ENCODE results near the gene ZNF496.
"Not testable (repeated sequence)": the region's sequence is repeated elsewhere in the genome, so short reads cannot be mapped to it uniquely, and the experiment has no call there.

ZNF496 gene

GRCh38 chr1:247268390-247269045 is 63.1 kb downstream of the ZNF496 start:
- no peak overlapping the region for H3K4me3 ChIP-seq (ENCODE audit: low read depth, low read length)
- ChIA-PET POLR2A (no interaction called here), CTCF (no interaction called here)
- no peak overlapping the region for H3K27ac ChIP-seq (ENCODE audit: extremely low read depth, low read depth, low read length)
- no peak for TF ChIP-seq KLF9 (tag by site-specific recombination; IDR thresholded peaks at IDR 0.05; ENCODE audit: low read depth)
- H3K9me3 ChIP-seq (ENCODE audit: control insufficient read depth, insufficient read depth, low read depth, low read length), result no peaks in the 10 kb centered on the region
- H3K4me1 ChIP-seq (ENCODE audit: control insufficient read depth, insufficient read depth, low read length), result no peaks in the 10 kb centered on the region
- no peaks in the 10 kb centered on the region for H3K36me3 ChIP-seq (ENCODE audit: control insufficient read depth in 2 of 2, insufficient read depth in 1 of 2, low read length in 2 of 2)

GRCh38 chr1:247266053-247266452 is 65.6 kb downstream of the ZNF496 start:
- no peak for TF ChIP-seq ZBTB49 (tag by site-specific recombination; IDR thresholded peaks at IDR 0.05; ENCODE audit: low read depth)
- TF ChIP-seq ZBTB1 (tag by site-specific recombination; IDR thresholded peaks at IDR 0.05), result no peak
- no peak for TF ChIP-seq ZNF558 (tag by site-specific recombination; IDR thresholded peaks at IDR 0.05)
- no peak for TF ChIP-seq ZSCAN30 (tag by site-specific recombination; IDR thresholded peaks at IDR 0.05)
- TF ChIP-seq ZNF10 (tag by site-specific recombination; IDR thresholded peaks at IDR 0.05), result no peak
- TF ChIP-seq, protein P1, sequence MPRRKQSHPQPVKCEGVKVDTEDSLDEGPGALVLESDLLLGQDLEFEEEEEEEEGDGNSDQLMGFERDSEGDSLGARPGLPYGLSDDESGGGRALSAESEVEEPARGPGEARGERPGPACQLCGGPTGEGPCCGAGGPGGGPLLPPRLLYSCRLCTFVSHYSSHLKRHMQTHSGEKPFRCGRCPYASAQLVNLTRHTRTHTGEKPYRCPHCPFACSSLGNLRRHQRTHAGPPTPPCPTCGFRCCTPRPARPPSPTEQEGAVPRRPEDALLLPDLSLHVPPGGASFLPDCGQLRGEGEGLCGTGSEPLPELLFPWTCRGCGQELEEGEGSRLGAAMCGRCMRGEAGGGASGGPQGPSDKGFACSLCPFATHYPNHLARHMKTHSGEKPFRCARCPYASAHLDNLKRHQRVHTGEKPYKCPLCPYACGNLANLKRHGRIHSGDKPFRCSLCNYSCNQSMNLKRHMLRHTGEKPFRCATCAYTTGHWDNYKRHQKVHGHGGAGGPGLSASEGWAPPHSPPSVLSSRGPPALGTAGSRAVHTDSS (tag by site-specific recombination; IDR thresholded peaks at IDR 0.05), result no peak
- TF ChIP-seq, protein P2, sequence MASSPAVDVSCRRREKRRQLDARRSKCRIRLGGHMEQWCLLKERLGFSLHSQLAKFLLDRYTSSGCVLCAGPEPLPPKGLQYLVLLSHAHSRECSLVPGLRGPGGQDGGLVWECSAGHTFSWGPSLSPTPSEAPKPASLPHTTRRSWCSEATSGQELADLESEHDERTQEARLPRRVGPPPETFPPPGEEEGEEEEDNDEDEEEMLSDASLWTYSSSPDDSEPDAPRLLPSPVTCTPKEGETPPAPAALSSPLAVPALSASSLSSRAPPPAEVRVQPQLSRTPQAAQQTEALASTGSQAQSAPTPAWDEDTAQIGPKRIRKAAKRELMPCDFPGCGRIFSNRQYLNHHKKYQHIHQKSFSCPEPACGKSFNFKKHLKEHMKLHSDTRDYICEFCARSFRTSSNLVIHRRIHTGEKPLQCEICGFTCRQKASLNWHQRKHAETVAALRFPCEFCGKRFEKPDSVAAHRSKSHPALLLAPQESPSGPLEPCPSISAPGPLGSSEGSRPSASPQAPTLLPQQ (tag by site-specific recombination; IDR thresholded peaks at IDR 0.05), result no peak
- TF ChIP-seq ZBTB48 (tag by site-specific recombination; IDR thresholded peaks at IDR 0.05), result no peak
- H3K27ac ChIP-seq (ENCODE audit: extremely low read depth, low read depth, low read length), result no peak overlapping the region
- no peaks in the 10 kb centered on the region for H3K9me3 ChIP-seq (ENCODE audit: control insufficient read depth, insufficient read depth, low read depth, low read length)
- no peaks in the 10 kb centered on the region for H3K36me3 ChIP-seq (ENCODE audit: control insufficient read depth in 2 of 2, insufficient read depth in 1 of 2, low read length in 2 of 2)
- ChIA-PET POLR2A (no interaction called here), CTCF (no interaction called here)
- H3K4me3 ChIP-seq (ENCODE audit: low read depth, low read length), result no peak overlapping the region
- no peaks in the 10 kb centered on the region for H3K4me1 ChIP-seq (ENCODE audit: control insufficient read depth, insufficient read depth, low read length)

DNA sequence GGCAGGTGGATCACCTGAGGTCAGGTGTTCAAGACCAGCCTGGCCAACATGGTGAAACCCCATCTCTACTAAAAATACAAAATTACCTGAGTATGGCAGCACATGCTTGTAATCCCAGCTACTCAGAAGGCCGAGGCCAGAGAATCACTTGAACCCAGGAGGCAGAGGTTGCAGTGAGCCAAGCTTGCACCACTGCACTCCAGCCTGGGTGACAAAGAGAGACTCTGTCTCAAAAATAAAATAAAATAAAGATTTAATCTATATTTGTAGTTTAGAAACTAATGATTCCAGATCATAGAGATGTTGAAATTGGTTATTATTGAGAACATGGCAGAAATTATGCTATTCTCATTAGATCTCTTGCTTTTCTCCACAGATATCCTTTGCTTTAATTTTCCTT is 75.9 kb downstream of the ZNF496 start, which contains the start of gene VN1R5:
VN1R5 (plus strand) TSS at position 301 of the 400 bp plus-strand sequence.
- H3K27ac ChIP-seq (ENCODE audit: extremely low read depth, low read depth, low read length); POLR2A ChIA-PET; H3K36me3 ChIP-seq (ENCODE audit: control insufficient read depth in 2 of 2, insufficient read depth in 1 of 2, low read length in 2 of 2); H3K9me3 ChIP-seq (ENCODE audit: control insufficient read depth, insufficient read depth, low read depth, low read length); H3K4me3 ChIP-seq (ENCODE audit: low read depth, low read length); H3K4me1 ChIP-seq (ENCODE audit: control insufficient read depth, insufficient read depth, low read length): not testable (repeated sequence)
- CTCF ChIA-PET, result interaction anchor here (0.6 kb wide), 1 partner anchor 29 kb away, joined by 3 read pairs; no protein-coding TSS in a partner anchor

DNA sequence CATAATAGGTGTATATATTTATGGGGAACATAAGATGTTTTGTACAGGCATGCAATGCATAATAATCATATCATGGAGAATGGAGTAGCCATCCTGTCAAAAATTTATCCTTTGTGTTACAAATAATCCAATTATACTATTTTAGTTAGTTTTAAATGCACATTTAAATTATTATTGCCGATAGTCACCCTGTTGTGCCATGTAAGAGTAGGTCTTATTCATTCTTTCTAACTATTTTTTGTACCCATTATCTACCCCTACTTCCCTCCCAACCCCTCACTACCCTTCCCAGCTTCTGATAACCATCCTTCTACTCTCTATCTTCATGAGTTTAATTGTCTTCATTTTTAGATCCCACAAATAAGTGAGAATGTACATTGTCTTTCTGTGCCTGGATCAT is 84.1 kb downstream of the ZNF496 start:
- no peak overlapping the region for H3K27ac ChIP-seq (ENCODE audit: extremely low read depth, low read depth, low read length)
- H3K9me3 ChIP-seq (ENCODE audit: control insufficient read depth, insufficient read depth, low read depth, low read length), result no peaks in the 10 kb centered on the region
- no peaks in the 10 kb centered on the region for H3K36me3 ChIP-seq (ENCODE audit: control insufficient read depth in 2 of 2, insufficient read depth in 1 of 2, low read length in 2 of 2)
- ChIA-PET CTCF (interaction anchor here (0.6 kb wide), 1 partner anchor 52 kb away, joined by 4 read pairs; no protein-coding TSS in a partner anchor), POLR2A (no interaction called here)
- H3K4me1 ChIP-seq (ENCODE audit: control insufficient read depth, insufficient read depth, low read length), result no peaks in the 10 kb centered on the region
- no peak overlapping the region for H3K4me3 ChIP-seq (ENCODE audit: low read depth, low read length)
- TF ChIP-seq ZNF184 (tag by site-specific recombination; IDR thresholded peaks at IDR 0.05) (no peak), ZNF138 (tag by site-specific recombination; IDR thresholded peaks at IDR 0.05; ENCODE audit: borderline replicate concordance) (no peak), ZNF792 (tag by site-specific recombination; IDR thresholded peaks at IDR 0.05) (no peak), ZFP41 (tag by site-specific recombination; IDR thresholded peaks at IDR 0.05; ENCODE audit: borderline replicate concordance) (no peak), ZNF155 (tag by site-specific recombination; IDR thresholded peaks at IDR 0.05) (no peak), ZNF274 (IDR thresholded peaks at IDR 0.05; ENCODE audit: low read length) (no peak), ZNF274 (tag by site-specific recombination; IDR thresholded peaks at IDR 0.05; ENCODE audit: borderline replicate concordance) (no peak), ZNF157 (tag by site-specific recombination; IDR thresholded peaks at IDR 0.05) (no peak), HOXC10 (CRISPR knock-in tag; IDR thresholded peaks at IDR 0.05) (no peak), MZF1 (tag by site-specific recombination; IDR thresholded peaks at IDR 0.05; ENCODE audit: borderline replicate concordance) (no peak)
- TF ChIP-seq, protein P3, sequence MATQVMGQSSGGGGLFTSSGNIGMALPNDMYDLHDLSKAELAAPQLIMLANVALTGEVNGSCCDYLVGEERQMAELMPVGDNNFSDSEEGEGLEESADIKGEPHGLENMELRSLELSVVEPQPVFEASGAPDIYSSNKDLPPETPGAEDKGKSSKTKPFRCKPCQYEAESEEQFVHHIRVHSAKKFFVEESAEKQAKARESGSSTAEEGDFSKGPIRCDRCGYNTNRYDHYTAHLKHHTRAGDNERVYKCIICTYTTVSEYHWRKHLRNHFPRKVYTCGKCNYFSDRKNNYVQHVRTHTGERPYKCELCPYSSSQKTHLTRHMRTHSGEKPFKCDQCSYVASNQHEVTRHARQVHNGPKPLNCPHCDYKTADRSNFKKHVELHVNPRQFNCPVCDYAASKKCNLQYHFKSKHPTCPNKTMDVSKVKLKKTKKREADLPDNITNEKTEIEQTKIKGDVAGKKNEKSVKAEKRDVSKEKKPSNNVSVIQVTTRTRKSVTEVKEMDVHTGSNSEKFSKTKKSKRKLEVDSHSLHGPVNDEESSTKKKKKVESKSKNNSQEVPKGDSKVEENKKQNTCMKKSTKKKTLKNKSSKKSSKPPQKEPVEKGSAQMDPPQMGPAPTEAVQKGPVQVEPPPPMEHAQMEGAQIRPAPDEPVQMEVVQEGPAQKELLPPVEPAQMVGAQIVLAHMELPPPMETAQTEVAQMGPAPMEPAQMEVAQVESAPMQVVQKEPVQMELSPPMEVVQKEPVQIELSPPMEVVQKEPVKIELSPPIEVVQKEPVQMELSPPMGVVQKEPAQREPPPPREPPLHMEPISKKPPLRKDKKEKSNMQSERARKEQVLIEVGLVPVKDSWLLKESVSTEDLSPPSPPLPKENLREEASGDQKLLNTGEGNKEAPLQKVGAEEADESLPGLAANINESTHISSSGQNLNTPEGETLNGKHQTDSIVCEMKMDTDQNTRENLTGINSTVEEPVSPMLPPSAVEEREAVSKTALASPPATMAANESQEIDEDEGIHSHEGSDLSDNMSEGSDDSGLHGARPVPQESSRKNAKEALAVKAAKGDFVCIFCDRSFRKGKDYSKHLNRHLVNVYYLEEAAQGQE (tag by site-specific recombination; IDR thresholded peaks at IDR 0.05), result no peak
